ENCODE measurements around the gene KIR3DL2.

Gene KIR3DL2

DNA sequence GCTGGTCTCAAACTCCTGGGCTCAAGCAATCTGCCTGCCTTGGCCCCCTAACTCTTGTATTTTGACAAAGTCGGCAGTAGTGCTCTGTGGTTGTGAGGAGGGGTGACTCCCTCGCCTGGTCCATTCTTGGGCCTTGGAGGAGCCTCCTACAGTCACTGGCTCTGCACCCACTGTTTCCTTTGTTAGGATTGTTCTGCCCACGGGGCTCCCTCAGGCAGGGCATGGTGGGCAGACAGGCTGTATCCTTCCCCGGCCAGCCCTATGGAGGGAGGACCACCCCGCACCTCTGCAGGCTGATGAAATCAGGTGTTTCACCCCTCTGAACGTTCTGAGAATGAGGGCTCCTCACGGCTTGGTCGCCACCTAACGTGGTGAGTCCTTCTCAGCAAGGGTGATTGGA is 33.0 kb downstream of the KIR3DL2 start:
- TF ChIP-seq EZH2phosphoT487 (IDR thresholded peaks at IDR 0.05; ENCODE audit: low read length): no peak
- TF ChIP-seq CTCF (IDR thresholded peaks at IDR 0.05; ENCODE audit: low read length): no peak
- TF ChIP-seq EZH2 (optimal IDR thresholded peaks at IDR 0.05; ENCODE audit: low read depth, low read length): no peak
- peak overlapping the region; percentile 50 for H3K4me3 ChIP-seq (ENCODE audit: low read length)
- H2AFZ ChIP-seq (ENCODE audit: low read length): peak overlapping the region; percentile 89
- peaks cover 44% of the 10 kb centered on the region for H3K27me3 ChIP-seq (replicated peaks; ENCODE audit: insufficient read depth, low read length)
- H3K36me3 ChIP-seq (replicated peaks; ENCODE audit: insufficient read depth, low read length): no peaks in the 10 kb centered on the region
- no peaks in the 10 kb centered on the region for H3K9me2 ChIP-seq (replicated peaks; ENCODE audit: insufficient read depth, low read length)
- no peaks in the 10 kb centered on the region for H3K79me2 ChIP-seq (ENCODE audit: low read length)
- no peak for DNase-seq
- H3K9ac ChIP-seq (ENCODE audit: low read length): peak overlapping the region; percentile 26; the same call in 1 of the 2 replicates
- H3F3A ChIP-seq (ENCODE audit: insufficient read depth, low read length): no peaks in the 10 kb centered on the region
- no peaks in the 10 kb centered on the region for H4K20me1 ChIP-seq (ENCODE audit: insufficient read depth, low read length)
- H3K4me2 ChIP-seq (ENCODE audit: low read depth, low read length): peak overlapping the region; percentile 90; the same call in 1 of the 2 replicates
- H3K4me1 ChIP-seq (ENCODE audit: low read length): peaks cover 4% of the 10 kb centered on the region; the same call in 1 of the 2 replicates
- no peak overlapping the region for H3K27ac ChIP-seq (ENCODE audit: low read length)
- H3K9me3 ChIP-seq (replicated peaks; ENCODE audit: insufficient read depth, low read length): no peaks in the 10 kb centered on the region

DNA sequence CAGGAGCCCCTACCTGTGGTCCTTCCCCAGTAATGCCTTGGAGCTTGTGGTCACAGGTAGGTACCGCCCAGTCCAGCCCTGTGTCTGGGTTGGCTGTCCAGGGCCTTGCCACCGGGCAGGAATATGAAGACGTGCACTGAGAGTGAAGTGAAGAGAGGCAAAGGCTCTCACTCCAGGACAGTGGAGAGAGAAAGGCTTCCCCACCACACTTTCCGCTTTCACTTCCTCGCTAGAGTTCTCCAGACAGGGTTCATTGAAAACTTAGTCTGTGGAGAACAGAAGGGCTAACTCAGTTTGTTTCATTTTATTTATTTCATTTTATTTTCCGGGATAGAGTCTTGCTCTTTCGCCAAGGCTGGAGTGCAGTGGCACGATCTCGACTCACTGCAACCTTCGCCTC is 38.0 kb downstream of the KIR3DL2 start:
- no peaks in the 10 kb centered on the region for H3K9me3 ChIP-seq (replicated peaks; ENCODE audit: insufficient read depth, low read length)
- no peaks in the 10 kb centered on the region for H3K36me3 ChIP-seq (replicated peaks; ENCODE audit: insufficient read depth, low read length)
- no peak overlapping the region for H3K27ac ChIP-seq (ENCODE audit: low read length)
- no peak overlapping the region for H3K4me2 ChIP-seq (ENCODE audit: low read depth, low read length)
- H2AFZ ChIP-seq (ENCODE audit: low read length): no peak overlapping the region
- TF ChIP-seq EZH2phosphoT487 (IDR thresholded peaks at IDR 0.05; ENCODE audit: low read length) (no peak), CTCF (IDR thresholded peaks at IDR 0.05; ENCODE audit: low read length) (no peak), EZH2 (optimal IDR thresholded peaks at IDR 0.05; ENCODE audit: low read depth, low read length) (no peak)
- no peaks in the 10 kb centered on the region for H3K9me2 ChIP-seq (replicated peaks; ENCODE audit: insufficient read depth, low read length)
- no peak overlapping the region for H3K4me3 ChIP-seq (ENCODE audit: low read length)
- no peak overlapping the region for H3K9ac ChIP-seq (ENCODE audit: low read length)
- peaks cover 2% of the 10 kb centered on the region; the same call in 1 of the 2 replicates for H3K4me1 ChIP-seq (ENCODE audit: low read length)
- H3F3A ChIP-seq (ENCODE audit: insufficient read depth, low read length): no peaks in the 10 kb centered on the region
- no peaks in the 10 kb centered on the region for H4K20me1 ChIP-seq (ENCODE audit: insufficient read depth, low read length)
- no peaks in the 10 kb centered on the region for H3K79me2 ChIP-seq (ENCODE audit: low read length)
- no peak for DNase-seq
- peaks cover 48% of the 10 kb centered on the region for H3K27me3 ChIP-seq (replicated peaks; ENCODE audit: insufficient read depth, low read length)

GRCh38 chr19:54889566-54889965 is 39.3 kb downstream of the KIR3DL2 start:
- no peak for DNase-seq
- H3K27me3 ChIP-seq (replicated peaks; ENCODE audit: insufficient read depth, low read length): peaks cover 57% of the 10 kb centered on the region
- no peaks in the 10 kb centered on the region for H3F3A ChIP-seq (ENCODE audit: insufficient read depth, low read length)
- H3K4me1 ChIP-seq (ENCODE audit: low read length): no peaks in the 10 kb centered on the region
- H4K20me1 ChIP-seq (ENCODE audit: insufficient read depth, low read length): no peaks in the 10 kb centered on the region
- no peak overlapping the region for H3K9ac ChIP-seq (ENCODE audit: low read length)
- no peak overlapping the region for H3K4me3 ChIP-seq (ENCODE audit: low read length)
- H3K9me3 ChIP-seq (replicated peaks; ENCODE audit: insufficient read depth, low read length): no peaks in the 10 kb centered on the region
- H3K27ac ChIP-seq (ENCODE audit: low read length): no peak overlapping the region
- no peak for TF ChIP-seq CTCF (IDR thresholded peaks at IDR 0.05; ENCODE audit: low read length)
- TF ChIP-seq EZH2phosphoT487 (IDR thresholded peaks at IDR 0.05; ENCODE audit: low read length): no peak
- no peak for TF ChIP-seq EZH2 (optimal IDR thresholded peaks at IDR 0.05; ENCODE audit: low read depth, low read length)
- H2AFZ ChIP-seq (ENCODE audit: low read length): no peak overlapping the region
- H3K4me2 ChIP-seq (ENCODE audit: low read depth, low read length): no peak overlapping the region
- H3K79me2 ChIP-seq (ENCODE audit: low read length): no peaks in the 10 kb centered on the region
- H3K36me3 ChIP-seq (replicated peaks; ENCODE audit: insufficient read depth, low read length): no peaks in the 10 kb centered on the region
- H3K9me2 ChIP-seq (replicated peaks; ENCODE audit: insufficient read depth, low read length): no peaks in the 10 kb centered on the region

Data from MM.1S (cell line).